ENCODE measurements around the gene NAV1.

NAV1 gene

DNA sequence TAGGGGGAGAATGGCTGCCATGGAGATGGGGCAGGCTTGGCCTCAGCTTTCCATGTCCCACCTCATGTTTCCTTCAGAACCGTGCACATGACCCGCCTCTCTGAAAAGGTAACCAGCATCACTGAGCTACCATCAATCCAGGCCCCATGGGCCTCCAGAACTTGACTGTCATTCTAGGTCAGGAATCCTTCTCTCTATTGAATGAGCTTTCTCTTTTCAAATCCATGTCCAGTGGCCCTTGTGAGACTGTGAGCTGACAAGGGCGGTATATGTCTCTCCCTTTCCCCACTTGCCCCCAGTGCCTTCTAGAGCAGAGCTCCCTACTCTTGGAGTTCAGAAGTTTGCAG, 36.4 kb upstream of the NAV1 start:
- DNase-seq (ENCODE audit: low read depth in 2 of 3, low spot score in 1 of 3): no peak

DNA sequence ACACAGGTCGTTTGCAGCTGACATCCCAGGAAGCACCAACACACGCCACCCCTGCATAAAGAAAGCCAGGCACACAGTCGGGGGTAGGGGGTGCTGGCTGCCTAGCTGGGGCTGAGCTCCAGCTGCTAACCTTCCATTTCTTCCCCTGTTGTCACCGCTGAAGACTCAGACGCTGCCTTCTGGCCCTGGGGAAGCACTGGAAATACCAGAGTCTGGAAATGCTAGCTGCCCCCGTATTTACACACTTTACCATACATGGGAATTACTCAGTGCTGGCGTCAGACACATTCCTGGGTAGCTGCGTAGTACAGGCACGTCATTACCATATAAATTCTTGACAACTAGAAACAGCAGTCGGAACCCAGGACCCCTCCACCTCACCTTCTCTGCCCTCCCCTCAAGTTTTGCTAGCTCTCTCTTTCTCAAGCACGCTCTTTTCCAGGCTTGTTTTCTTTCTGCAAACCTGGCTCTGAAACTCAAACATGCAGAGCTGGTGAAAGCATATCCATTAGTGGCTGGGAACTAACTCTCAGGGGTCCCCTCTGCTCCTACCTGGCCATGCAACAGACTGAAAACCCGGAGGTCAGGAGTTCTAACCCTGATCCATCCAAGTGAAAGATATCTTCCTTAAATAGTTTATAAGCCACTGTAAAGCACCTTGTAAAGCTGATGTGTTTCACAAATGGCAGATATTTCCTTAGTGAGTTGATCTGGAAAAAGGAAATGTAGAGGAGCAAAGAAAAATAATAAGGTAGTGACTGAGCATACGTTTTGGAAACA, 35.3 kb upstream of the NAV1 start:
- no peak for DNase-seq (ENCODE audit: low read depth in 2 of 3, low spot score in 1 of 3)

DNA sequence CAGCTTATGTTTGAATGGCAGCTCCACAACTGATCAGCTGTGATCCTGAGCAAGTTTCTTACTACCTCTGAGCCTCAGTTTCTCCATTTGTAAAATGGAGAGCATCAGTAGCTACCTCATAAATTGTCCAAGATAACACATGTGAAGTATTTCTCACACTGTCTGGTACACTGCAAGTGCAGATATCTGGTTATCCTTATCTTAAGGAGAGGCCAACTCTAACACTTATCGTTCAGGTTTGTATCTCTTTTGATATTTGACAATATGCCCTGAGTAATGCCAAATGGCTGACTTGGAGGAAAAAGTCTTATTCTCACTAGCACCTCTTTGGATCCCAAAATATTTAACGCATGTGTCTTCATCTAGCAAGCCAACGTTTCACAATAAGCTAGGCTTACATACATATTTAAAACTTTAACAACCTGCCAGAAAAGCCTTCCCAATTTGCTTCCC, 34.7 kb upstream of the NAV1 start:
- DNase-seq (ENCODE audit: low read depth in 2 of 3, low spot score in 1 of 3): no peak

DNA sequence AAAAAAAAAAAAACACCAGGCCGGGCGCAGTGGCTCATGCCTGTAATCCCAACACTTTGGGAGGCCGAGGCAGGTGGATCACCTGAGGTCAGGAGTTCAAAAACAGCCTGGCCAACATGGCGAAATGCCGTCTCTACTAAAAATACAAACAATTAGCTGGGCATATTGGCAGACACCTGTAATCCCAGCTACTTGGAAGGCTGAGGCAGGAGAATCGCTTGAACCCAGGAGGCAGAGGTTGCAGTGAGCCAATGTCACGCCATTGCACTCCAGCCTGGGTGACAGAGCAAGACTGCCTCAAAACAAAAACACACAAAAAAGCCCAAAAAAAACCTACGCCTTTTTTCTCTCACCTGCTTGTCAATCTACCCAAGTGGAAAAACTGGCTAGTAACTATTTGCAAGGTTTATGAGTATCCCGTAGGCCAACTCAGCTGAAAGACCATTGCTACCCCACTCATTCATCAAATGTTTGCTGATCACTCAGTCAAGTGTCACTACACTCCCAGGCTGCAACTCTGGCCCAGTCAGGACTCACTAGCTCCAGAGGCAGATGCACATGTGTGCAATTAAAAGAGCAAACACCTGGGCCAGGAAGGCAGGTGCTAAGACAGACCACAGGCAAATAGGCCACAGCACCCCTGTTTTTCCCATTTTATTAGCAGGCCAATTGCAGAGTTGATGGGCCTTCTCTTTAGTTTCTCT, 34.0 kb upstream of the NAV1 start:
- DNase-seq (ENCODE audit: low read depth in 2 of 3, low spot score in 1 of 3): no peak

DNA sequence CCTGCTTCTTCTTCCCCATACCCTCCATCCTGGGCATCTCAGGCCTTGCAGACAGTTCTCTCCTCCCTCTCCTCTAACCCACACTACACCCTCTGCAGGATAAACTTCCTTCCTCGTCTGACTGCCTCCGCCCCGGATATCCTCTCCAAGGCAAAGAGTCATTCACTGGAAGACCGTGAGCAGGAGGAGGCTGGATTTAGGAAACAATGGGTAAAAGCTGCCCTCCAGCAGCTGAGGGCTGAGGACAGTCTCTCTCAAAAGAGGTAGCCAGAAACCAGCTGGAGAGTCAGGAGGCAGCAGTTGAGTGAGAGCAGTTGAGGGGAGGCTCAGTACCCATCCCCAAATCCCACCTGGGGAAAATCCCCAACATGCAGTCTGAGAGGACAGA, 33.4 kb upstream of the NAV1 start:
- no peak for DNase-seq (ENCODE audit: low read depth in 2 of 3, low spot score in 1 of 3)

DNA sequence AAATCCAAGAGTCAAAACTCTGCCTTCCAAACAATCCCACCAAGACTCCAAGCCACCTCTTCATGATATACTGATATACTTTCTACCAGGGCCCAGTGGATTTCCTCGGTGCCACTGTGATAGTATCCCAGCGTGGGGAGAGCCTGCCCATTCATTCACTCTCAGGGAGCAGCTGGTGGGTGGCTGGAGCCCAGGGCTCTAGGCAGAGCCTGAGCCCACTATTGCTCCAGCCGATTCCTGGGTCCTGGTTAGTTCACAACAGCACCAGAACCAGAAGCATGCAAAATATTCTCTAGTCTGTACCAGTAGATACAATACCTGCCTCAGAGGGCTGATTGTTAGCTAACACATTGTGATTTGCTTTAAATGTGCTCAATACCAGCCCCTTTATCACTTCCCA, 32.8 kb upstream of the NAV1 start:
- DNase-seq (ENCODE audit: low read depth in 2 of 3, low spot score in 1 of 3): no peak

DNA sequence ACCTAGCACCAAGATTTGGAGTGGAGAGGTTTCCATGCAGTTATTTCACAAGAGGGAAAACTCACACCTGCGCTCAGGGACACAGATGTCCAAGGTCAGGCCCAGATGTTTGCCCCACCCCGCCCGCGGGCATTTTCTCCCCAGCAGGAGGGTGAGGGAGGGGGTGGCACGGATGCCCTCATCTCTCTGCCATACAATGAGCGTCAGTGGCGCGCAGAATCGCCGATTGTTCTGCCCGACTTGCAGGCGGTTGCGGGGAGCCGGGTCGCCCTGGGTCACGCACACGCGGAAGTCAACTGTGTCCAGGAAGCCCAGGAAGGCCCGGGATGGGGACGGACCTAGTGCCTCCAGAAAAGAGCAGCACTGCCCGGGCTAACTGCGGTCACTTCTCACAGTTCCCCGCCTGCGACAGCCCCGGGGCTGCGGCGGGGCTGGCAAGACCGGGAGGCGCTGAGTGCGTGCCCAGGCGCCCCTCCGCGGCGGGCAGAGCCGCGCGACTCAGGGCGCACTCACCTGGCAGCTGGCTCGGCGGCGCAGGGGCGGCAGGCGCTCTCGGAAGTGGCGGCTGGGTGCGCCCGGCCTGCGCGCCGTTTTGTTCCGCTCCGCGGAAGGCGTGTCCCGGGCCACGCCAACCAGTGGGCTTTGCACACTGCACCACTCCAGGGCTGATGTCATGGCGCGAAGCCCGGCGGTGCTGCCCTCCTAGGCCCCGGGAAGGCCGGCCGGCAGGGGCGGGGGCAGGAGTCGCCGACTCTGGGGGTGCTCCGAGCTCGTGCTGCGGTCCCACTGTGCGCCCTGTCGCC, 32.2 kb upstream of the NAV1 start, which contains the start of gene CSRP1:
CSRP1 (minus strand) TSS at position 567 of the 803 bp plus-strand sequence. CDS start 10,820 bp downstream, outside the sequence.
- peak; percentile 59 to 83 (median 67) for DNase-seq (ENCODE audit: low read depth in 2 of 3, low spot score in 1 of 3)

DNA sequence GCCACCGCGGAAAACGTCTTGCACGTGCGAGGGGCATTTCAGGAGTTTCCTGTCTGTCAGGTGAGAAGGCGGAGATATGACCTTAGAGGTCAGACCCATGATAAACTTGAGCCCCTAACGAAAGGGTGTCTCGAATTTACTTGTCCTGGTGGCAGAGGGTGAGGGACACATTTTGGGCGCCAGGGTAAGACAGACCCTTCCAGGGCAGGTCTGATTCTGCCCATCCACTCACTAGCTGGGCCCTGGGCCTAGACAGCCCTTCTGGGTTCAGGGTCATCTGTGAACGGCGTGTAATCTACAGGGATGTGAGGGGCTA, 31.6 kb upstream of the NAV1 start:
- DNase-seq (ENCODE audit: low read depth in 2 of 3, low spot score in 1 of 3): no peak

DNA sequence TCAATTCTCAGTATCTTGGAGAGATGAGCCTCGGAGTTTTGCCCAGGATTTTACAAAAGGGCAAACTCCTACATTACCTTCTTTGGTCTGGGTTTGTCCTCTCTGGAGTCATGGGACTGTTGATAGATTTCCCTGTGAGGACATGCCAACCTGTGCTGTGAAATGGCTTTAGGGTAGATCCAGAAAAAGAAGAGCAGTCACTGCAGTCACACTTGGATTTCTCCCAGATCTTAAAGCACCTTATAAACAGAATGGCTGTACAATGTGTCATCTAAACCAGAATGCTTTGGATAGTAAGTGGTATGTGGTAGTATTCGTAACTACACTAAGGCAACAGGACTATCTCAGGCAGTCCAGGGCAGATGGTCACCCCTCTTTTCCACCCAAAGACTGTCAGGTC, 30.1 kb upstream of the NAV1 start:
- no peak for DNase-seq (ENCODE audit: low read depth in 2 of 3, low spot score in 1 of 3)

DNA sequence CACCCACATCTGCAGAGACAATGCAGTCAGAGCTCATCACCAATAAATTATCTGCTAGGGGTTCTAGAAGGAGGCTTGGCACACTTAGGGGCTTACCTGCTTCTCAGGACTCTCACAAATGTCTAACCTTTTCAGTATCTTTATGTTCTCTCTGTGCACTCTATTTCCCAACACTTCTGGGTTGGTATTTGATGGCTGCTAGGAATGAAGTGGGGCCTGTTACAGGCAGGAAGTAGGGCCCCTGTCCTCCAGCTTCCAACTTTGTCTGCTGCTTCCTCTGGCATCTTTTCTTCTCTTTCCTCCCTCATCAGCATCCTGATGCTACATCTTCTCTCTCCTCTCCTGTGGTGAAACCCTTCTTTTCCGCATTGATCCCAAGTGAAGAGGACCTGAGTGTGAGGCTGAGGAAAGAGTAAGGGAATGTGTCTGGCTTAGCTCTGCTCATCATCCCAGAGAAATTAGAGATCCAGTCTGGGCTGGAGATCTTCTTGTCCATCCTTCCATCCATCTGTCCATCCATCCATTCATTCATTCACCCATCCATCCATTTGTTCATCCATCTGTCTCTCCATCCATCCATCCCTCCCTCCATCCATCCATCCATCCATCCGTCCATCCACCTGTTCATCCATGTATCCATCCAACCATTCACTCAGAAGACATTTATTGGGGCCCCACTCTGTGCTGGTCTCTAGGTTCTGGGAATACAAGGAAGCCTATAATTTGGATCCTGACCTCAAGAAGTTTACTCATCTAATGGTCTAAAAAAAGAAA, 29.1 kb upstream of the NAV1 start:
- no peak for DNase-seq (ENCODE audit: low read depth in 2 of 3, low spot score in 1 of 3)

DNA sequence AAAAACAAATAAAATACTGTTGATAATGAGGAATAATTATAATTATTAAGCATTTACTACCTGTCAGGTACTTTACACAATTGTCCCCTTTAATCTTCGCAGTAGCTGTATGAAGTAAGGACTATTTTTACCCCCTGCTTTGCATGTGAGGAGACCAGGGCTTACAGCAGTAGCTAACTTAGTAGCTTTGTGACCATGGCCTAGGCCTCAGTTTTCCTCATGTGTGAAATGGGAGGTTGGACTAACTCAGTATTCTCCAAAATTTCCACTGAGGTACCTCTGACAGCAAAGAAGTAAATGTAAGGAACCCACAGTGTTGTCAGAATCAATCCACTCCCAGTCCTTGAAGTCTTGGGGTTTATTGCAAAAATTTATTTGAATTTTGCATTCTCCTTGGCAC, 28.2 kb upstream of the NAV1 start:
- DNase-seq (ENCODE audit: low read depth in 2 of 3, low spot score in 1 of 3): no peak

DNA sequence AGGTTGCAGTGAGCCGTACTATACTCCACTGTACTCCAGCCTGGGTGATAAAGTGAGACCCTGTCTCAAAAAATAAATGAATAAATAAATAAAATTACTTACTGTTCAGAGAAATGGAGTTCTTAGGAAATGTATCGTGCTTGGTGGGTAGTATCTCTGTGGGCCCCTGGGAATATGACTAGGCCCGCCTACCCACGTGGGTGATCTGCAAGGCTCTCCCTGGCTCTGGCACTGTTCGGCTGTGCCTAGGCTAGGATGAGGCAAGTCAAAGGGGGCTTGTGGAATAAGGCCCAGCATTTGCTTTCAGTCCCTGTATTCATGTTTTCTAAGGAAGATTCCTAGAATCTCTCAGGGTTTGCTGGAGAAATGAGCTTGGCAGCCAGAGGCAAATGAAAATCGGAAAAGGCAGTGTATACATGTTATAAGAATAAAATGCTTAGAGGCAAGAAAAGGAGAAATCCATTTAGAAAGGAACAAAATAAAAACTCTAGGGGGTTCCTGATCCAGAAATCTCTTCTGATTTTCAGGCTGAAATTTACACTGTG, 27.5 kb upstream of the NAV1 start:
- DNase-seq (ENCODE audit: low read depth in 2 of 3, low spot score in 1 of 3): no peak

DNA sequence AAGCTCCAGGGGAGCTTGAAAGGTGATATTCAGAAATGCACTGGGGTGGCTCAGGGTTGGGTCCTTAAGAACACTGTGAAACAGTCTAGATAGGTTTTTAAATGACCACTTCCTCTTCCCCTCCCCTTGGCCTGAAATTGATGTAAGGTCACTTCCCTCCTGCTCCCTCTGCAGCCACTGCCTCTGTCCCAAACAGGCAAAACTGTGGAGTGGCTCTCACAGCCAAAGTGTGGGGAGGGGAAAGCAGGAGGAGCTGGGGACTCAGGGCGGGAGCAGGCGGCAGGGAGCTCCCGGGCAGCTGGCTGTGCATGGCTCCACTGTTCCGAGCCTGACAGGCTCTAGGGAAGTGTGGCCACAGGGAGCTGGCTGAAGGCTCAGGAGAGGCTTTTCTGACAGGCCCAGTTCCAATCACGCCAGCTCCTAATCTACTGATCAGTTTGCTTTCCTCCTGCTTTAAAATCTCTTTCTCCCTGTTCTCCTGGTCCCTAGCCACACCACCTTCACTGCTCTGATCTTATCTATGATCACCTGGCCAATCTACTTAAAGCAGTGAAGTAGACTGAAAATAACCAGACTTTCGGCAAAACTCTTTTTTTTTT, 26.9 kb upstream of the NAV1 start:
- DNase-seq (ENCODE audit: low read depth in 2 of 3, low spot score in 1 of 3): no peak

DNA sequence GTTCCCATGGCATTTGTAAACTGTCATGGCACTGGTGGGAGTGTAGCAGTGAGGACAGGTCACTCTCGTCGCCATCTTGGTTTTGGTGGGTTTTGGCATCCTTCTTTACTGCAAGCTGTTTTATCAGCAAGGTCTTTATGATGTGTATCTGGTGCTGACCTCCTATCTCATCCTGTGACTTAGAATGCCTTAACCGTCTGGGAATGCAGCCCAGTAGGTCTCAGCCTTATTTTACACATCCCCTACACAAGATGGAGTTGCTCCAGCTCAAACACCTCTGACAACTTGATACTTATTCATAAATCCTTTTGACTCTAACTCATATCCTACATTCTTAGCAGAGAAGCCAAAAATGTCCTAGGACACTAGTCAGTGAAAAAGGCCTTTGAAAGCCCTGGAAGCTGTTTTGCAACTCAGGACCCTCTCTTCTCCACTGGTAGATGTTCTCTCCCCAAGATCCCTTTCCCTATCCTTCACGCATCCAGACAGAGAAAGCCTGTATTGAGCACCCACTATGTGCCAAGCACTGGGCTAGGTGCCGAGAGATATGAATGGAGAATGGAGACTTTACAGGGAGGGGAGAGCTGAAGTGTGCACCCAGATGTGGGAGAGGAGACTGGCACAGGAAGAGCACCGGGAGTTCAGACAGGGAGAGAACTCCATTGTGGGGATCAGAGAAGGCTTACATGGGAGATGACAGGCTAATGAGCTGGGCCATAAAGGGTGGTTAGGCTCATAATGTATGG, 25.3 kb upstream of the NAV1 start:
- DNase-seq (ENCODE audit: low read depth in 2 of 3, low spot score in 1 of 3): no peak

DNA sequence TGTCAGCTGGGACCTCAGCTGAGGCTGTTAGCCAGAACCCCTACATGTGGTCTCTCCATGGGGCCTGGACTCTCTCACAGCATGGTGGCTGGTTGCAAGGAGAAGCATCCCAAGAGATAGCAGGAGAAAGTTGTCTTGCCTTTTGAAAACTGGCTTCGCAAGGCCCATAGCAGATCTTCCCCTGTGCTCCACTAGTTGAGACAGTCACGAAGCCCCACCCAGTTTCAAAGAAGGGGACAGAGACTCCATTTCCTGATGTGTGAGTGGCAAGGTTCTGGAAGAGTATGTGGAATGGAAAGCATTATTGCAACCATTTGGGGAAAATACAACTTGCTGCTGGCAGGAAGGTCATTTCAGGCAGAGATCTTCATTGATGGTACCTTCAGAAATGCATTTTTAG, 24.5 kb upstream of the NAV1 start:
- DNase-seq (ENCODE audit: low read depth in 2 of 3, low spot score in 1 of 3): no peak

DNA sequence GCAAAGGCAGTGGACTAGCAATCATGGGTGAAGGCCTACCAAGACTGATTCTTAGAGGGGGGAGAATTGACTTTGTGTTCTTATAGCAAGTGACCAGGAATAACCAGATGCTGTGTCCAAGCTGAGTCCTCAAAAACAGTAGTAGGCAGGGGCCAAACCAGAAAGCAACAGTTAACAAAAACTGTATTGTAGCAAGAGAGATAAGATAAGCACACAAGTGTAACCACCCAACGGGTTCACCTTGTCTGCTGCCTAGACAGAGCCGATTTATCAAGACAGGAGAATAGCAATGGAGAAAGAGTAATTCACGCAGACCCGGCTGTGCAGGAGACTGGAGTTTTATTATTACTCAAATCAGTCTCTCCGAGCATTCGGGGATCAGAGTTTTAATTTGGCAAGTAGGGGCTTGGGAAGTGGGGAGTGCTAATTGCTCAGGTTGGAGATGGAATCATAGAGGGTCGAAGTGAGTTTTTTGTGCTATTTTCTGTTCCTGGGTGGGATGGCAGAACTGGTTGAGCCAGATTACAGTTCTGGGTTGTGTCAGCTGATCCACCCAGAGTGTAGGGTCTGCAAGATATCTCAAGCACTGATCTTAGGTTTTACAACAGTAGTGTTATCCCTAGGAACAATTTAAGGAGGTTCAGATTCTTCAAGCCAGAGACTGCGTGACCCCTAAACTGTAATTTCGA, 23.7 kb upstream of the NAV1 start:
- DNase-seq (ENCODE audit: low read depth in 2 of 3, low spot score in 1 of 3): no peak

DNA sequence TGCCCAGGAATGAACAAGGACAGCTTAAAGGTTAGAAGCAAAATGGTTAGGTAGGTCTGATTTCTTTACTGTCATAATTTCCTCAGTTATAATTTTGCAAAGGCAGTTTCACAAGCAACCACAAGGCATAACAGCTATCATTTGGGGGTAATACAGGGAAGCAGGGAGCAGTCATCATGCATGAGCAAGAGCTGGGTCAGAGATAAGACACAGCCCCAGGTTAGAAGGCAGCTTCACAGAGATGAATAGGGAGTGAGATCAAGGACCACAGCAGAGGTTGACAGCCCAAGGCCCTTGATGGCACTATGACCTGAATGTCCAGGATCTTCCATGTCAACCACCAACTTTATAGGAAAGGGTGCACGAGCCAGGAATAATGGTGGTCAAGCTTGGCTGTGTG, 23.0 kb upstream of the NAV1 start:
- DNase-seq (ENCODE audit: low read depth in 2 of 3, low spot score in 1 of 3): no peak

DNA sequence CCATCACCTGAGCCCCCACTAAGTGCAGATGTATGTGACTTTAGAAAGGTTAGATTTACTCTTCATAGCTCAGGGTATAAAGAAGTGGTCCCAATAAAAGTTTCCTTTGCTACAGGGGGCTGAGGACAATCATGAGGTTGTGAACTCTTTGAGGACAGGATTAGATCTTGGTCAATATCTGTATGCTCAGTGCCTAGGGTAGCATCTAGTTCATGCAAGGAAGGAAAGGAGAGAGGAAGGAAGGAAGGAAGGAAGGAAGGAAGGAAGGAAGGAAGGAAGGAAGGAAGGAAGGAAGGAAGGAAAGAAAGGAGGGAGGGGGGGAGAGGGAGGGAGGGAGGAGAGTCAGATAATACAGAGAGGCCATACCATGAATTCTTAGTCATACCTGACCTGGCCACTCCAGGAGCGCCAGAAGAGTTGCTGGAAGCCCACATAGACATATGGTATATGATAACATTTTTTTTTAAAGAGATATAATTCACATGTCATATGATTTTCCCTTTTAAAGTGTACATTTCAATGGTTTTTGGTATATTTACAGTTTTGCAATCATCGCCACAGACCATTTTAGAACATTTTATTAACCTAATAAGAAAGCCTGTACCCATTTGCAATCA, 22.3 kb upstream of the NAV1 start:
- DNase-seq (ENCODE audit: low read depth in 2 of 3, low spot score in 1 of 3): no peak

DNA sequence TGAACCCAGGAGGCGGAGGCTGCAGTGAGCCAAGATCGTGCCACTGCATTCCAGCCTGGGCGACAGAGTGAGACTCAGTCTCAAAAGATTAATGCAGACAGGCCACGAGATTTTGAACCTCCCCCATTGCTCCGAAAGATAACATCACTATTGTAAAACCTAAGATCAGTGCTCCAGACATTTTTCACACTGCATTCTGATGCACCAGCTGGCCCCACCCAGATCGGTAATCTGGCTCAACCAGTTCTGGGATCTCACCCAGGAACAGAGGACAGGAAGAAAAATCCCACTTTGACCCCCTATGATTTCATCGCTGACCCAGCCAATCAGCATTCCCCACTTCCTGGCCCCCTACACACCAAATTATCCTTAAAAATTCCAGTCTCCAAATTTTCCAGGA, 21.3 kb upstream of the NAV1 start:
- no peak for DNase-seq (ENCODE audit: low read depth in 2 of 3, low spot score in 1 of 3)

All from stimulated activated CD4-positive, alpha-beta T cell treated with anti-CD3 and anti-CD28 coated beads, Interleukin-12 subunit alpha, Interleukin-12 subunit beta, amount 100 ng/mL, for 48 hours (primary cell).